Stimulated activated effector memory CD8-positive, alpha-beta T cell treated with anti-CD3 and anti-CD28 coated beads, Interleukin-12 subunit alpha, Interleukin-12 subunit beta, amount 100 ng/mL, for 72 hours (primary cell): ENCODE data around the gene MAP1LC3B2.
"Not testable (repeated sequence)": the region's sequence is repeated elsewhere in the genome, so short reads cannot be mapped to it uniquely, and the experiment has no call there.

Experiments used
- ATAC-seq: fragments of 150-1000 bp; cut with Tn5 transposase; 2 replicates; pipeline ENCODE4 v1.10.0; 2021
- DNase-seq, 2 donors: peaks; one replicate each; pipeline ENCODE4 v3.0.0; 2021 to 2022; ENCODE audit warnings: low spot score in 2 of 2
- H3K27ac Mint-ChIP-seq: one replicate; pipeline ENCODE4 v1.8.0; 2022; ENCODE audit warnings: mild to moderate bottlenecking, mixed read lengths
- H3K36me3 Mint-ChIP-seq: one replicate; pipeline ENCODE4 v1.8.0; 2022; ENCODE audit warnings: mild to moderate bottlenecking, mixed read lengths
- H3K4me1 Mint-ChIP-seq: one replicate; pipeline ENCODE4 v1.8.0; 2022; ENCODE audit warnings: mixed read lengths
- H3K4me3 Mint-ChIP-seq: one replicate; pipeline ENCODE4 v1.8.0; 2022; ENCODE audit warnings: mild to moderate bottlenecking, mixed read lengths
- H3K9me3 Mint-ChIP-seq: one replicate; pipeline ENCODE4 v1.8.0; 2022; ENCODE audit warnings: mixed read lengths

MAP1LC3B2 gene

GRCh38 chr12:116564080-116564479 lies 4.9 kb downstream of the MAP1LC3B2 start:
- peaks cover 8% of the 10 kb centered on the region for H3K9me3 Mint-ChIP-seq
- ATAC-seq (no peak), DNase-seq (no peak)
- H3K27ac Mint-ChIP-seq = no peak overlapping the region
- no peak overlapping the region for H3K4me3 Mint-ChIP-seq
- peaks cover 25% of the 10 kb centered on the region for H3K4me1 Mint-ChIP-seq
- H3K36me3 Mint-ChIP-seq = peaks cover 7% of the 10 kb centered on the region

DNA sequence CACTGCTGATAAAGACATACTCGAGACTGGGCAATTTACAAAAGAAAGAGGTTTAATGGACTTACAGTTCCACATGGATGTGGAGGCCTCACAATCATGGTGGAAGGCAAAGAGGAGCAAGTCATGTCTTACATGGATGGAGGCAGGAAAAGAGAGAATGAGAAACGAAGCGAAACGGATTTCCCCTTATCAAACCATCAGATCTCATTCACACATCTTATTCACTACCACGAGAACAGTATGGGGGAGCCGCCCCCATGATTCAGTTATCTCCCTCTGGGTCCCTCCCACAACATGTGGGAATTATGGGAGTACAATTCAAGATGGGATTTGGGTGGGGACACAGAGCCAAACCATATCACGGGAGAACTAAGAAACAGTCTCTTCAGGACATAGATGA lies 6.0 kb downstream of the MAP1LC3B2 start:
- H3K4me1 Mint-ChIP-seq = peaks cover 15% of the 10 kb centered on the region
- H3K27ac Mint-ChIP-seq, H3K9me3 Mint-ChIP-seq, H3K36me3 Mint-ChIP-seq, ATAC-seq, H3K4me3 Mint-ChIP-seq, DNase-seq: not testable (repeated sequence)

- peaks cover 8% of the 10 kb centered on the region for H3K9me3 Mint-ChIP-seq
- no peaks in the 10 kb centered on the region for H3K36me3 Mint-ChIP-seq
- peaks cover 7% of the 10 kb centered on the region for H3K4me1 Mint-ChIP-seq
- H3K27ac Mint-ChIP-seq = no peak overlapping the region
- DNase-seq = no peak
- ATAC-seq = no peak
- H3K4me3 Mint-ChIP-seq = no peak overlapping the region
Observed at GRCh38 chr12:116565963-116566362, 6.8 kb downstream of the MAP1LC3B2 start.

GRCh38 chr12:116568203-116568602 lies 9.0 kb downstream of the MAP1LC3B2 start:
- DNase-seq (no peak), ATAC-seq (no peak)

DNA sequence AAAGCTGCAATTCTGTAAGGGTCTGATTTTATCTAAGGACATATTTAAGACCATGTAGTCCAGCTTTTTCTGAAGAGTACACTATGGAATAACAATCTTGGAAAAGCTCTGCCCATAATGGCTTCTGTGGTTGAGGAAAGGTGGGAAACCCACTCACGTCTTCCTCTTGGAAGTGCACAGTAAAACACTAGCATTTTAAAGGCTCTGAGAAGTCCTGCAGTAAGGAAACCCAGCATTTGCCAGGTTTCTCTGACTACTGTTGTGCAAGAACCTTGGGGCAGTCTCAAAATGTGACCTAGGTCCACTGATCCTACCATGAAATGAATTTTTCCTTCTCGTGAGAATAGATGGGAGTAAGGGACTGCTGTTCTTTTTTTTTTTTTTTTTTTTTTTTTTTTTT lies 11.9 kb downstream of the MAP1LC3B2 start:
- no peak overlapping the region for H3K27ac Mint-ChIP-seq
- H3K9me3 Mint-ChIP-seq = no peaks in the 10 kb centered on the region
- no peaks in the 10 kb centered on the region for H3K36me3 Mint-ChIP-seq
- no peaks in the 10 kb centered on the region for H3K4me1 Mint-ChIP-seq
- DNase-seq (no peak), ATAC-seq (no peak)
- H3K4me3 Mint-ChIP-seq = no peak overlapping the region

More at GRCh38 chr12:116568203-116568602, 9.0 kb downstream of the MAP1LC3B2 start:
- H3K9me3 Mint-ChIP-seq = peaks cover 8% of the 10 kb centered on the region
- H3K27ac Mint-ChIP-seq = no peak overlapping the region
- H3K4me1 Mint-ChIP-seq = peaks cover 6% of the 10 kb centered on the region
- no peaks in the 10 kb centered on the region for H3K36me3 Mint-ChIP-seq
- no peak overlapping the region for H3K4me3 Mint-ChIP-seq

GRCh38 chr12:116573776-116574175 lies 14.6 kb downstream of the MAP1LC3B2 start:
- no peak for ATAC-seq
- Mint-ChIP-seq H3K4me1 (no peaks in the 10 kb centered on the region), H3K36me3 (no peaks in the 10 kb centered on the region), H3K4me3 (no peak overlapping the region), H3K27ac (no peak overlapping the region), H3K9me3 (no peaks in the 10 kb centered on the region)
- no peak for DNase-seq

- not testable (repeated sequence) for DNase-seq, H3K36me3 Mint-ChIP-seq, ATAC-seq, H3K4me1 Mint-ChIP-seq, H3K27ac Mint-ChIP-seq, H3K4me3 Mint-ChIP-seq, H3K9me3 Mint-ChIP-seq
Observed at GRCh38 chr12:116575754-116576153, 16.6 kb downstream of the MAP1LC3B2 start.

DNA sequence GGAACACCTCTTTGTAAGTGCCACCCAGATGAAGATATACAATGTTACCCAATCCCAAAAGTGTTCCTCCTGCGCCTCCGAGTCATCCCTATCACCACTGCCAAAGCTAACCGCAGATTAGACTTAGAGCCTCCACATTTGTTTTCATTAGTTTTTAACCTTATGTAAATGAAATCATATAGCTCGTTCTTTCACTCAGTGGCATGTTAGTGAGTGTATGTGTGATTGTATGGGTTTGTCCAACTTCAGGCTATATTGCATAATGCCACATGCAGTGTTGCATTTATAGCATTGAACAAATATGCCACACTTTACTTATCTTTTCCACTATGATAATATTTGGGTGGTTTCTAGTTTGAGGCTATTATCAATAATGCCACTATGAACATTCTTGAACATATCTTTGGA lies 18.0 kb downstream of the MAP1LC3B2 start:
- H3K9me3 Mint-ChIP-seq = no peaks in the 10 kb centered on the region
- no peak overlapping the region for H3K4me3 Mint-ChIP-seq
- H3K27ac Mint-ChIP-seq = no peak overlapping the region
- H3K4me1 Mint-ChIP-seq = no peaks in the 10 kb centered on the region
- no peaks in the 10 kb centered on the region for H3K36me3 Mint-ChIP-seq
- DNase-seq (no peak), ATAC-seq (no peak)

DNA sequence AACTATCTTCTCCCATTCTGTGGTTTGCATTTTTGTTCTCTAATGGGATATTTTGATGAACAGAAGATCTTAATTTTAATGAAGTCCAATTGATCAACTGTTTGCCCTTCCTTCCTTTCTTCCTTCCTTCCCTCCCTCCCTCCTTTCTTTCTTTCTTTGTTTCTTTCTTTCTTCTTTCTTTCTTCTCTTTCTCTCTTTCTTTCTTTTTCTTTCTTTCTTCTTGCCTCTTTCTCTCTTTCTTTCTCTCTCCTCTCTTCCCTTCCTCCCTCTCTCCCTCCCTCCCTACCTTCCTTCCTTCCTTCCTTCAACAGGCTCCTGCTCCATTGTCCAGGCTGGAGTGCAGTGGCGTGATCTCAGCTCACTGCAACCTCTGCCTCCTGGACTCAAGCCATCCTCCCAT lies 18.9 kb downstream of the MAP1LC3B2 start:
- DNase-seq = no peak
- H3K27ac Mint-ChIP-seq = no peak overlapping the region
- no peak overlapping the region for H3K4me3 Mint-ChIP-seq
- no peak for ATAC-seq
- no peaks in the 10 kb centered on the region for H3K36me3 Mint-ChIP-seq
- H3K4me1 Mint-ChIP-seq = no peaks in the 10 kb centered on the region
- no peaks in the 10 kb centered on the region for H3K9me3 Mint-ChIP-seq

DNA sequence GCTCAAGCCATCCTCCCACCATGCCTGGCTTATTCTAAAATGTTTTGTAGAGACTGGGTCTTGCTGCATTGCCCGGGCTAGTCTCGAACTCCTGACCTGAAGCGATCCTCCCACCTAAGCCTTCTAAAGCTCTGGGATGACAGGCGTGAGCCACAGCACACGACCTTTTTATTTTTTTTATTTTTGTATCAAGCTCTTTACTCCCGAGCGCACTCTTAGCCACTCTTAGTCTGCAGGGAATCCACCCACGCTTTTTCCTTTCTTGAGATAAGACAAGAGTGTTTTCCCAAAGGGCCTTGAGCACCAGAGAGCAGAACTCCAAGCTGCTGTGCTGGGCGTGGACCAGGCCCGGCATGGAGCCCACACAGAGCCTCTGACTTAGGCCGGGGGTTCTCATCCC lies 23.4 kb downstream of the MAP1LC3B2 start:
- DNase-seq = no peak
- H3K4me3 Mint-ChIP-seq = no peak overlapping the region
- peaks cover 6% of the 10 kb centered on the region for H3K9me3 Mint-ChIP-seq
- H3K4me1 Mint-ChIP-seq = no peaks in the 10 kb centered on the region
- no peak for ATAC-seq
- no peaks in the 10 kb centered on the region for H3K36me3 Mint-ChIP-seq
- H3K27ac Mint-ChIP-seq = no peak overlapping the region

DNA sequence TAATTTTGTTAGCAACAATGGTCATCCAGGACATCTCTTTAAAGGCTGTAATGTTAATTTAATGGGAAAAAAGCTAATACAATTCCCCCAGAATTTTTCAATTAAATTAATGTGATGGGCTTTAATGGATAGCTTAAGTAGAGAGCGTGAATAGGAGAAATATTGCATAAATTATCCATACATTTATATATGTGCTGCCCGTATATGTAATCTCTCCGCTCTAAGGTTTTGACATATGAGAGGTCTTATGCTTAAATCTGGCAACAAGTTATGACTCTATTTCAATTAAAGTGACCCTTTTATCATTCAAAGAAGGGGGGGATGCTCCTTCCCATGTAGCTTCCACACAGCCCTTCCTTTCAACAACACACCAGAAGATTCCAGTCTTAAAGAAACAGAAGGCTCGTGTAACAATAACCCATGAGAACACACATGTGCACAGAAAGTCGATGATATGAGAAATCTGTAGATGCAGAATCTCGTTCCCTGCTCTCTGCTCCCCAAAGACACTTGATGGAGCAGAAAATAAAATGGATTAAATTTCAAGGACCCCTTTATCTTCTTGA lies 24.0 kb downstream of the MAP1LC3B2 start:
- ATAC-seq = no peak
- H3K4me1 Mint-ChIP-seq = no peaks in the 10 kb centered on the region
- DNase-seq = no peak
- H3K4me3 Mint-ChIP-seq = no peak overlapping the region
- no peak overlapping the region for H3K27ac Mint-ChIP-seq
- no peaks in the 10 kb centered on the region for H3K36me3 Mint-ChIP-seq
- peaks cover 6% of the 10 kb centered on the region for H3K9me3 Mint-ChIP-seq

GRCh38 chr12:116587270-116587669 lies 28.1 kb downstream of the MAP1LC3B2 start:
- Mint-ChIP-seq H3K4me1 (no peaks in the 10 kb centered on the region), H3K36me3 (no peaks in the 10 kb centered on the region), H3K9me3 (peaks cover 6% of the 10 kb centered on the region), H3K4me3 (no peak overlapping the region), H3K27ac (no peak overlapping the region)
- no peak for DNase-seq
- ATAC-seq = no peak

GRCh38 chr12:116588390-116589028 lies 29.3 kb downstream of the MAP1LC3B2 start:
- no peak overlapping the region for H3K4me3 Mint-ChIP-seq
- H3K9me3 Mint-ChIP-seq = peaks cover 6% of the 10 kb centered on the region
- no peaks in the 10 kb centered on the region for H3K36me3 Mint-ChIP-seq
- DNase-seq (no peak), ATAC-seq (no peak)
- H3K4me1 Mint-ChIP-seq = peaks cover 5% of the 10 kb centered on the region
- H3K27ac Mint-ChIP-seq = no peak overlapping the region

GRCh38 chr12:116589581-116589980 lies 30.4 kb downstream of the MAP1LC3B2 start:
- DNase-seq = no peak
- Mint-ChIP-seq H3K27ac (no peak overlapping the region), H3K36me3 (no peaks in the 10 kb centered on the region), H3K4me3 (no peak overlapping the region), H3K4me1 (peaks cover 13% of the 10 kb centered on the region), H3K9me3 (peaks cover 3% of the 10 kb centered on the region)
- no peak for ATAC-seq

GRCh38 chr12:116590561-116590960 lies 31.4 kb downstream of the MAP1LC3B2 start:
- no peak for DNase-seq
- peaks cover 2% of the 10 kb centered on the region for H3K9me3 Mint-ChIP-seq
- ATAC-seq = no peak
- H3K27ac Mint-ChIP-seq = no peak overlapping the region
- H3K4me3 Mint-ChIP-seq = no peak overlapping the region
- no peaks in the 10 kb centered on the region for H3K36me3 Mint-ChIP-seq
- peaks cover 16% of the 10 kb centered on the region for H3K4me1 Mint-ChIP-seq

GRCh38 chr12:116591855-116592637 lies 32.9 kb downstream of the MAP1LC3B2 start:
- no peak for ATAC-seq
- H3K27ac Mint-ChIP-seq = no peak overlapping the region
- no peaks in the 10 kb centered on the region for H3K36me3 Mint-ChIP-seq
- no peak for DNase-seq
- peaks cover 16% of the 10 kb centered on the region for H3K4me1 Mint-ChIP-seq
- no peak overlapping the region for H3K4me3 Mint-ChIP-seq
- peaks cover 2% of the 10 kb centered on the region for H3K9me3 Mint-ChIP-seq
